Prostate gland (tissue), 2 donors: ENCODE data around the gene KCTD3. TPM values are rescaled to one million over a fixed set of nuclear protein-coding genes. Genes with fewer than 3 reads are reported as not detected.

ENCODE experiments used
- DNase-seq: peaks from one replicate; pipeline ENCODE4 v3.0.0-alpha.2; 2019; ENCODE audit warnings: low spot score
- H3K27ac ChIP-seq, 2 donors: fragments of 200-600 bp; sonication (generic); 2 replicates each; pipeline ENCODE4 v1.5.1; 2017 to 2019
- H3K27me3 ChIP-seq: fragments of 200-600 bp; sonication (generic); replicated peaks from 2 replicates; pipeline ENCODE4 v1.5.1; 2019; ENCODE audit not compliant: insufficient read depth
- H3K36me3 ChIP-seq, 2 donors: fragments of 200-600 bp; sonication (generic); 1 replicate in 1 of 2; 2 replicates in 1 of 2; pipeline versions ENCODE4 v1.5.1 to v1.8.1; 2017 to 2019
- H3K4me1 ChIP-seq: fragments of 200-600 bp; sonication (generic); replicated peaks from 2 replicates; pipeline ENCODE4 v1.5.1; 2019
- H3K4me3 ChIP-seq, 2 donors: fragments of 200-600 bp; sonication (generic); 2 replicates each; pipeline ENCODE4 v1.5.1; 2017 to 2019
- H3K9me3 ChIP-seq: fragments of 200-600 bp; sonication (generic); 2 replicates; pipeline ENCODE4 v1.5.1; 2017
- CTCF ChIP-seq, 4 experiments: fragments of 200-600 bp in 2 of 4; fragments of 450-650 bp in 2 of 4; sonication (generic) in 2 of 4; IDR thresholded peaks; 1 replicate in 3 of 4; 2 replicates in 1 of 4; pipeline ENCODE4 v1.5.1; 2016 to 2019; ENCODE audit warnings: antibody characterized with exemption in 4 of 4, mild to moderate bottlenecking in 2 of 4, moderate library complexity in 2 of 4
- POLR2A ChIP-seq: fragments of 450-650 bp; IDR thresholded peaks from one replicate; pipeline ENCODE4 v1.6.1; 2016; ENCODE audit warnings: antibody characterized with exemption, mild to moderate bottlenecking
- POLR2AphosphoS5 ChIP-seq: sonication (generic); formaldehyde crosslinking; IDR thresholded peaks from one replicate; pipeline ENCODE4 v1.6.1; 2017; ENCODE audit warnings: antibody characterized with exemption
- WGBS: methylation state at CpG from one replicate; pipeline ENCODE4 v1.1.5; 2018; 5-methylcytosine and 5-hydroxymethylcytosine counted together
- intact Hi-C: fragments of 100-400 bp; cut with DNase I; formaldehyde crosslinking; loops from one replicate; pipeline ENCODE4 v1.14.2; 2022
- total RNA-seq, 2 donors: library from RNA; depleted of rRNA; stranded (reverse); fragments of >200 nt; gene quantifications; one replicate each; pipeline ENCODE4 v1.1.0, GENCODE V29; 2016

The KCTD3 gene
- total RNA-seq, 2 donors from 2014 or later = 78.3 to 95.5 TPM

- Histone ChIP-seq H3K27me3 (no peaks in the 10 kb centered on the region), H3K4me3 (no peak overlapping the region), H3K9me3 (no peaks in the 10 kb centered on the region), H3K27ac (no peak overlapping the region), H3K4me1 (no peaks in the 10 kb centered on the region), H3K36me3 (no peaks in the 10 kb centered on the region)
- TF ChIP-seq POLR2A = no peak
- TF ChIP-seq CTCF (IDR thresholded peaks at IDR 0.05) = no peak
- TF ChIP-seq POLR2AphosphoS5 = no peak
- 31% methylated on average over 3 of the region's 3 CpGs for WGBS
- DNase-seq = no peak
- intact Hi-C loops = no loop called here
Measured at GRCh38 chr1:215606036-215606435, 38.9 kb downstream of the KCTD3 start.

DNA sequence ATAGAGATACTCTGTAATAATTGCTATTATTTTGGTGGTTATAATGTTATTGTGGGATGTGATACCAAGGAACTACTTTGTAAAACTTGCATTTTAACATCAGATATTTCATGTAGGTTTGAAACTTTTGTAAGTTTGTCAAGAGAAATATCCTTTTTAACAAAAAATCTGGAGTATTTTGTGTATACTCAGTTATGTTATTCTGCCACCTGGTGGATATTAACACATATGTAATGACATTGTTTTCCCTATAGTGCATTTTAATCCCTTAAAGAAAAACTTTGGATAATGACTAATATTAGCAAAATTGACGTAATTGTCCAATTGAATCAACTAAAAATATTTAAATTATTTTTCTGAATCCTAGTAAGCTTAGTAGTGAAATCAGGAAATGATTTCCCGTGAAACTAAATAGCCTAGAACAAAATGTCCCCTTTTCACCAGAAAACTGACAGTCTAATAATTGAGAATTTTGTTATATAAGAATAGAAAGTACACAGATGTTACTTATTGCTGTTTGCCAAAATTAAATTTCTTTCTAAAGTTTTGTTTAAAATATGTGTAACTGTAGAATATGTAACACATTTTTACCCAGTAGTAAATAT, 39.6 kb downstream of the KCTD3 start:
- no peak overlapping the region for H3K4me3 ChIP-seq
- TF ChIP-seq POLR2A = no peak
- TF ChIP-seq POLR2AphosphoS5 = no peak
- TF ChIP-seq CTCF (IDR thresholded peaks at IDR 0.05) = peak in 3 of 4 experiments; percentile 47 to 58 (median 56)
- no peaks in the 10 kb centered on the region for H3K27me3 ChIP-seq
- DNase-seq = no peak
- intact Hi-C loops = no loop called here
- no peak overlapping the region for H3K27ac ChIP-seq
- no peaks in the 10 kb centered on the region for H3K36me3 ChIP-seq
- H3K4me1 ChIP-seq = no peaks in the 10 kb centered on the region
- no peaks in the 10 kb centered on the region for H3K9me3 ChIP-seq
- 70% methylated on average over 2 of the region's 2 CpGs for WGBS

- Histone ChIP-seq H3K4me1 (no peaks in the 10 kb centered on the region), H3K4me3 (no peak overlapping the region), H3K9me3 (no peaks in the 10 kb centered on the region), H3K27ac (no peak overlapping the region), H3K36me3 (no peaks in the 10 kb centered on the region), H3K27me3 (no peaks in the 10 kb centered on the region)
- intact Hi-C loops = no loop called here
- TF ChIP-seq POLR2A (no peak), POLR2AphosphoS5 (no peak), CTCF (IDR thresholded peaks at IDR 0.05) (no peak)
- no peak for DNase-seq
- 42% methylated on average over 1 of the region's 1 CpG for WGBS
Measured at GRCh38 chr1:215607412-215607811, 40.3 kb downstream of the KCTD3 start.

- H3K27me3 ChIP-seq = no peaks in the 10 kb centered on the region
- H3K9me3 ChIP-seq = no peaks in the 10 kb centered on the region
- no peak overlapping the region for H3K27ac ChIP-seq
- no peaks in the 10 kb centered on the region for H3K4me1 ChIP-seq
- intact Hi-C loops = no loop called here
- WGBS = 89% methylated on average over 4 of the region's 4 CpGs
- no peak for DNase-seq
- TF ChIP-seq CTCF (IDR thresholded peaks at IDR 0.05) = no peak
- no peak for TF ChIP-seq POLR2A
- TF ChIP-seq POLR2AphosphoS5 = no peak
- H3K4me3 ChIP-seq = no peak overlapping the region
- no peaks in the 10 kb centered on the region for H3K36me3 ChIP-seq
Measured at GRCh38 chr1:215608646-215609045, 41.5 kb downstream of the KCTD3 start.

DNA sequence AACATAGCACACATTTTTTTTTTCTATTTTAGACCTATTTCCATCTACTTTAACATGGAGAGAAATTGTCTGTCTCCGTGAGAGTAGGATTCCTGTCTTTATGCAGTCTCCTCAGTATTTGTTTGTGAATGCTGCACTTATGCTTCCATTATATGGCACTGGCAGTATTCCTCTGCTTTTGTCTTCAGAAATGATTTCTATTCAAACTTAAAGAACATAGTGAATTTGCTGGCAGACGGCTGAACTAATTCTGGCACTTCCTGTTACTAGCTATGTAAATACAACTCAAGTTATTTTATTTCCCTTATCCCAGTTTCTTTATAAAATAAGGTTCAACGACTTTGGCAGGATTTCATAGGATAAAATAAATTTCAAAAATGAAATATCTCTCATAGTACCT, 45.3 kb downstream of the KCTD3 start:
- WGBS = 15% methylated on average over 3 of the region's 3 CpGs
- intact Hi-C loops = no loop called here
- Histone ChIP-seq H3K4me3 (no peak overlapping the region), H3K4me1 (no peaks in the 10 kb centered on the region), H3K36me3 (no peaks in the 10 kb centered on the region), H3K27me3 (no peaks in the 10 kb centered on the region), H3K27ac (no peak overlapping the region), H3K9me3 (no peaks in the 10 kb centered on the region)
- no peak for TF ChIP-seq CTCF (IDR thresholded peaks at IDR 0.05)
- TF ChIP-seq POLR2A = no peak
- no peak for TF ChIP-seq POLR2AphosphoS5
- no peak for DNase-seq
